ENCODE measurements around the gene KCTD1.

GRCh38 chr18:26438980-26439379 lies 109.4 kb downstream of the KCTD1 start:
- TF ChIP-seq POLR2A (IDR thresholded peaks at IDR 0.05), result no peak
- TF ChIP-seq, protein P1, sequence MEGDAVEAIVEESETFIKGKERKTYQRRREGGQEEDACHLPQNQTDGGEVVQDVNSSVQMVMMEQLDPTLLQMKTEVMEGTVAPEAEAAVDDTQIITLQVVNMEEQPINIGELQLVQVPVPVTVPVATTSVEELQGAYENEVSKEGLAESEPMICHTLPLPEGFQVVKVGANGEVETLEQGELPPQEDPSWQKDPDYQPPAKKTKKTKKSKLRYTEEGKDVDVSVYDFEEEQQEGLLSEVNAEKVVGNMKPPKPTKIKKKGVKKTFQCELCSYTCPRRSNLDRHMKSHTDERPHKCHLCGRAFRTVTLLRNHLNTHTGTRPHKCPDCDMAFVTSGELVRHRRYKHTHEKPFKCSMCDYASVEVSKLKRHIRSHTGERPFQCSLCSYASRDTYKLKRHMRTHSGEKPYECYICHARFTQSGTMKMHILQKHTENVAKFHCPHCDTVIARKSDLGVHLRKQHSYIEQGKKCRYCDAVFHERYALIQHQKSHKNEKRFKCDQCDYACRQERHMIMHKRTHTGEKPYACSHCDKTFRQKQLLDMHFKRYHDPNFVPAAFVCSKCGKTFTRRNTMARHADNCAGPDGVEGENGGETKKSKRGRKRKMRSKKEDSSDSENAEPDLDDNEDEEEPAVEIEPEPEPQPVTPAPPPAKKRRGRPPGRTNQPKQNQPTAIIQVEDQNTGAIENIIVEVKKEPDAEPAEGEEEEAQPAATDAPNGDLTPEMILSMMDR (IDR thresholded peaks at IDR 0.05), result no peak

All from body of pancreas (tissue), 4 donors.